ENCODE measurements around the gene SERPINE2.

DNA sequence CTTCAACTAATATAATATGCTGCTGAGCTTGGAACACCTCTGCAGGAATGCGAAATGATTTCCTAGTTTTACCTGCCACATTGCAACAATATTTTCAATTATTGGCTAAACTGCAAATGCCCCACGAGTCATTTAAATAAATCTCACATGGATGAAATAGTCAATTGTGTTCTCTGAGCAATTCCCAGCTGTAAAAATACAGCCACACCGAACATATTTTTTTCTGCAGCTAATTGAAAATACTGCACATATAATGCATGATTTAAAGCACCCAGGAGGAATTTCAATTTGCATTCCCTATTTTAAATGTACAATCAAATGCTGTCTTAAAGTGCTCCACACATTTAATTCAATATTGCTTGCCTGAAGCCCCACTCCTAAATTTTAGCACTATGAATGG lies 18.6 kb downstream of the SERPINE2 start:
- TF ChIP-seq POLR2A (IDR thresholded peaks at IDR 0.05) (no peak), POLR2AphosphoS5 (IDR thresholded peaks at IDR 0.05) (no peak)
